CD4-positive, CD25-positive, alpha-beta regulatory T cell (primary cell): Measurements from ENCODE around the gene LIMK2. TPM values are rescaled to one million over a fixed set of nuclear protein-coding genes. Genes with fewer than 3 reads are reported as not detected.
"Not testable (repeated sequence)": the region's sequence is repeated elsewhere in the genome, so short reads cannot be mapped to it uniquely, and the experiment has no call there.

Experiments used
- ATAC-seq, 2 donors: fragments of 150-1000 bp; cut with Tn5 transposase; one replicate each; pipeline ENCODE4 v1.10.0; 2021; ENCODE audit warnings: low read depth in 2 of 2, moderate number of reproducible peaks in 2 of 2, moderate library complexity in 1 of 2
- DNase-seq, 3 donors: peaks; one replicate each; pipeline versions ENCODE4 v3.0.0 to v3.0.0-alpha.2; 2012 to 2022; ENCODE audit warnings: mixed read lengths in 1 of 3
- H3K27ac ChIP-seq: one replicate; pipeline ENCODE4 v1.7.0; 2013; ENCODE audit warnings: mild to moderate bottlenecking, low read length; ENCODE audit not compliant: insufficient read depth, poor library complexity, severe bottlenecking
- H3K27me3 ChIP-seq: one replicate; pipeline ENCODE4 v1.7.0; 2013; ENCODE audit warnings: low read length; ENCODE audit not compliant: control insufficient read depth, insufficient read depth
- H3K36me3 ChIP-seq: one replicate; pipeline ENCODE4 v1.7.0; 2013; ENCODE audit warnings: mild to moderate bottlenecking, low read length, moderate library complexity; ENCODE audit not compliant: control insufficient read depth, insufficient read depth
- H3K4me1 ChIP-seq: 2 replicates; pipeline ENCODE4 v1.7.0; 2013; ENCODE audit warnings: mild to moderate bottlenecking, low read length; ENCODE audit not compliant: insufficient read depth, control insufficient read depth, poor library complexity, severe bottlenecking
- H3K4me3 ChIP-seq: one replicate; pipeline ENCODE4 v1.7.0; 2013; ENCODE audit warnings: low read depth, mild to moderate bottlenecking, low read length, moderate library complexity
- H3K9me3 ChIP-seq, 2 experiments: 1 replicate in 1 of 2; 2 replicates in 1 of 2; pipeline ENCODE4 v1.7.0; 2013; ENCODE audit warnings: low read length in 2 of 2, mild to moderate bottlenecking in 1 of 2, moderate library complexity in 1 of 2; ENCODE audit not compliant: control insufficient read depth in 2 of 2
- H3K27ac Mint-ChIP-seq, 3 donors: one replicate each; pipeline ENCODE4 v1.8.0; 2020 to 2022; ENCODE audit warnings: mild to moderate bottlenecking in 3 of 3, mixed read lengths in 3 of 3, moderate library complexity in 2 of 3
- H3K27me3 Mint-ChIP-seq: one replicate; pipeline ENCODE4 v1.8.0; 2022; ENCODE audit warnings: mild to moderate bottlenecking, mixed read lengths
- H3K36me3 Mint-ChIP-seq: one replicate; pipeline ENCODE4 v1.8.0; 2020; ENCODE audit warnings: mixed read lengths
- H3K4me1 Mint-ChIP-seq, 4 donors: one replicate each; pipeline ENCODE4 v1.8.0; 2020 to 2022; ENCODE audit warnings: mixed read lengths in 4 of 4, mild to moderate bottlenecking in 1 of 4
- H3K4me3 Mint-ChIP-seq, 4 donors: one replicate each; pipeline ENCODE4 v1.8.0; 2020 to 2022; ENCODE audit warnings: mild to moderate bottlenecking in 4 of 4, mixed read lengths in 4 of 4, moderate library complexity in 3 of 4
- H3K9me3 Mint-ChIP-seq, 7 donors: one replicate each; pipeline ENCODE4 v1.8.0; 2020 to 2022; ENCODE audit warnings: mixed read lengths in 7 of 7, mild to moderate bottlenecking in 3 of 7, moderate library complexity in 2 of 7
- polyA plus RNA-seq, 4 donors: library from polyadenylated mRNA; unstranded; fragments of 300-500 nt; fragmentation: Illumina TruSeq; gene quantifications; one replicate each; pipeline ENCODE4 v1.2.3, GENCODE V29; 2021
- total RNA-seq: library from RNA; stranded (reverse); gene quantifications from one replicate; pipeline ENCODE4 v1.2.3, GENCODE V29; 2022

Gene LIMK2
- total and polyA plus RNA-seq, 5 donors from 2014 or later = 22.4 to 42.4 (median 26.5) TPM

DNA sequence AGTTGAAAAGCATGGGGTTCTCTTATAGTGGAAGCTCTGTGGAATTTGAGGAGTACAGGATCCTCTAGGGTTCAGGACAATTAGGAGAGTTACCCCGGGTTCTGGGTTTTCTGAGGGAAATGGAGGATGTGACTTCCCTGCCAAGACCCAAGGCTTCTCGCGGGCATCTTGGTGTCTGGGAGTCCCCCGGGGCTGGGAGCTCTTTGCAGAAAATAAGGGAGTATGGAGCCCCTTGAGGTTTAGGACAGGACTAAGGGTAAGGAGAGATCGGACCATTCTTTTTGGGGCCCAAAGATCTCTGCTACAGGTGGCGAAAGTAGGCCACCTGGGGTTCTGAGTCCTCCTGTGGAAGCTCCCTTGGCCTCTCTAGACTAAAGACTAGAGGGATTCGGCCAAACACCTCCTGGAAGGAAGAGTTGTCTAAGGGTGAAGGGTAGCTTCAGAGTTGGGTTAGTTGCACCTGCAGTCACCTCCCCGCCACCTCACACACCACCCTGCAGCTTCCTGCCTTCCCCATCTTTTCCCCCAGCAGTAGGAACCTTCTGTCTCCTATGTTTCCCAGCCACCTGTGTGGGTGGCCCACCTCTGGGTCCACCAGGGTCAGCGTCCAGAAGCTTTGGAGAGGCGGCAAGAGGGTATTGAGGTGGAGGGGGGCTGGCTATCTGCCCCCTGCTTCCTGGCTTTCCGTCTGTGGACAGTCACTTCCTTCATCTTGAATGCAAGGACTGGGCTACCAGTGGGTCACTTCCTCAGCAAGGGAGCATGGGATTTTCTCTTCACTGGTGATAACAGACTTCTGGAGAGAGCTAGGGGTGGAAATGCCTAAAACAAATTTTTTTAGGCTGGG lies 908 bp downstream of the LIMK2 start:
- H3K27ac ChIP-seq = peak overlapping the region; percentile 80
- Mint-ChIP-seq H3K27ac (peak overlapping the region; percentile 72 to 91 (median 80)), H3K4me1 (peaks cover 32 to 72% (median 50%) of the 10 kb centered on the region in 4 donors), H3K36me3 (peaks cover 8% of the 10 kb centered on the region), H3K9me3 (no peaks in the 10 kb centered on the region), H3K27me3 (no peaks in the 10 kb centered on the region), H3K4me3 (peak overlapping the region; percentile 89 to 96 (median 90))
- H3K9me3 ChIP-seq = no peaks in the 10 kb centered on the region
- peaks cover 3% of the 10 kb centered on the region for H3K36me3 ChIP-seq
- H3K4me3 ChIP-seq = peak overlapping the region; percentile 87
- H3K4me1 ChIP-seq = peaks cover 69% of the 10 kb centered on the region
- H3K27me3 ChIP-seq = no peaks in the 10 kb centered on the region
- ATAC-seq = no peak
- peak in 1 of 3 donors; percentile 32 for DNase-seq

GRCh38 chr22:31215018-31215535 lies 3.0 kb downstream of the LIMK2 start:
- Histone ChIP-seq H3K27ac (no peak overlapping the region), H3K4me3 (no peak overlapping the region), H3K27me3 (no peaks in the 10 kb centered on the region), H3K9me3 (no peaks in the 10 kb centered on the region), H3K4me1 (peaks cover 69% of the 10 kb centered on the region), H3K36me3 (peaks cover 11% of the 10 kb centered on the region)
- H3K27ac Mint-ChIP-seq = peak overlapping the region in 1 of 3 donors; percentile 76
- no peaks in the 10 kb centered on the region for H3K9me3 Mint-ChIP-seq
- H3K4me3 Mint-ChIP-seq = peak overlapping the region in 2 of 4 donors; percentile 45 to 96
- peaks cover 31 to 81% (median 55%) of the 10 kb centered on the region in 4 donors for H3K4me1 Mint-ChIP-seq
- no peaks in the 10 kb centered on the region for H3K27me3 Mint-ChIP-seq
- H3K36me3 Mint-ChIP-seq = peaks cover 5% of the 10 kb centered on the region
- DNase-seq (no peak), ATAC-seq (no peak)

DNA sequence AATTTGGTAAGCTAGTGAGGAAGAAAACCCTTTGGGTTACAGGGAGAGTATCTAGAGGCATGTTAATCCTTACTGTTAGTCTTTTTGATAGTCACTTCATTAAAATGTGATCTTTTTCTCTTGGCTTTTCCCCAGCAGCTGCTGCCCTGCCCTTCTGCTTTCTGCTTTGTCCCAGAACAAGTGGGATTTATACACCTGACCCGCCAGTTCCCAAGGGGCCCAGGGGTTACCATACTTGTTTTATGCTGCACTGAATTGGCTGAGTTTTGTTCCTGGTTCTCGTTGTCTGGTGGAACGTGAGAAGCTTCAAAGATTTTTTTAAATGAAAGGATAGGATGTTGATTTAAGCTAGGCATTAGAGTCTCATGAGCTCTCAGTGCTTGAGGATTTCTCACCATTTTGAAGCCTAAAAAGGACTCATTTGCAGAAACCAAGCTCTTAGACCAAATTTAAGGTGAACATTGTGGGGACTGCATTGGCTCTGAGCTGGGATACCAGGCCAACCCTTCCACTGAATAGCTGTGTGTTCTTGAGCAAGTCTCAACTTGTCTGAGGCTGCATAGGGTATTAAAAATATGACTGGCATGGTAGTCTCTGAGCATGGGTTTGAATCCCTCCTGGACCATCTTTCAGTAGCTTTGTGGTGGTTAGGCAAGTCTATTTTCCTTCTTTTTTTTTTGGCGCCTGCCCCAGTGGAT lies 6.6 kb downstream of the LIMK2 start:
- no peak overlapping the region for H3K4me3 ChIP-seq
- H3K27ac Mint-ChIP-seq = peak overlapping the region; percentile 59 to 85 (median 76)
- H3K27ac ChIP-seq = no peak overlapping the region
- ATAC-seq (no peak), DNase-seq (no peak)
- H3K4me1 Mint-ChIP-seq = peaks cover 36 to 83% (median 55%) of the 10 kb centered on the region in 4 donors
- H3K27me3 ChIP-seq = no peaks in the 10 kb centered on the region
- H3K36me3 ChIP-seq = peaks cover 11% of the 10 kb centered on the region
- H3K27me3 Mint-ChIP-seq = no peaks in the 10 kb centered on the region
- peaks cover 47% of the 10 kb centered on the region for H3K4me1 ChIP-seq
- peak overlapping the region in 3 of 4 donors; percentile 4 to 75 (median 64) for H3K4me3 Mint-ChIP-seq
- H3K9me3 Mint-ChIP-seq = no peaks in the 10 kb centered on the region
- peaks cover 17% of the 10 kb centered on the region for H3K36me3 Mint-ChIP-seq
- H3K9me3 ChIP-seq = no peaks in the 10 kb centered on the region

- Mint-ChIP-seq H3K36me3 (peaks cover 22% of the 10 kb centered on the region), H3K27ac (no peak overlapping the region), H3K9me3 (no peaks in the 10 kb centered on the region), H3K4me1 (peaks cover 26 to 79% (median 48%) of the 10 kb centered on the region in 4 donors), H3K27me3 (no peaks in the 10 kb centered on the region), H3K4me3 (no peak overlapping the region)
- H3K27me3 ChIP-seq = no peaks in the 10 kb centered on the region
- peaks cover 34% of the 10 kb centered on the region for H3K4me1 ChIP-seq
- H3K36me3 ChIP-seq = peaks cover 8% of the 10 kb centered on the region
- DNase-seq = no peak
- ATAC-seq = no peak
- no peak overlapping the region for H3K4me3 ChIP-seq
- no peaks in the 10 kb centered on the region for H3K9me3 ChIP-seq
- no peak overlapping the region for H3K27ac ChIP-seq
Observed at GRCh38 chr22:31221084-31221483, 9.0 kb downstream of the LIMK2 start.

GRCh38 chr22:31222736-31223135 lies 10.6 kb downstream of the LIMK2 start:
- H3K4me1 ChIP-seq = peaks cover 25% of the 10 kb centered on the region
- peak overlapping the region; percentile 34 for H3K27ac ChIP-seq
- Mint-ChIP-seq H3K27me3 (no peaks in the 10 kb centered on the region), H3K4me3 (peak overlapping the region in 2 of 4 donors; percentile 10 to 66), H3K4me1 (peaks cover 19 to 71% (median 41%) of the 10 kb centered on the region in 4 donors), H3K9me3 (no peaks in the 10 kb centered on the region), H3K36me3 (peaks cover 27% of the 10 kb centered on the region), H3K27ac (peak overlapping the region in 2 of 3 donors; percentile 82 to 94)
- DNase-seq = no peak
- H3K36me3 ChIP-seq = peaks cover 17% of the 10 kb centered on the region
- H3K4me3 ChIP-seq = no peak overlapping the region
- H3K27me3 ChIP-seq = no peaks in the 10 kb centered on the region
- H3K9me3 ChIP-seq = no peaks in the 10 kb centered on the region
- no peak for ATAC-seq

- H3K4me1 Mint-ChIP-seq = peaks cover 9 to 71% (median 38%) of the 10 kb centered on the region in 4 donors
- peak overlapping the region; percentile 44 for H3K27ac ChIP-seq
Observed at GRCh38 chr22:31223786-31224191, 11.7 kb downstream of the LIMK2 start.

DNA sequence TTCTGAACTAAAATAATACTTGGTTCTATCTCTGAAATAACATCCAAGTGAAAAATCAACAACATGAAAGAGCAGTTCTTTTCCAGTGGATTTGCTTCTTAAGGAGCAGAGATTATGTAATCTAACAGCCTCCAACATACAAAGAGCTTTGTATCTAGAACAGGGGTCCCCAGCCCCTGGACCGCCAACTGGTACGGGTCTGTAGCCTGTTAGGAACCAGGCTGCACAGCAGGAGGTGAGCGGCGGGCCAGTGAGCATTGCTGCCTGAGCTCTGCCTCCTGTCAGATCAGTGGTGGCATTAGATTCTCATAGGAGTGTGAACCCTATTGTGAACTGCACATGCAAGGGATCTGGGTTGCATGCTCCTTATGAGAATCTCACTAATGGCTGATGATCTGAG lies 12.6 kb downstream of the LIMK2 start:
- peak overlapping the region; percentile 44 for H3K27ac ChIP-seq
- H3K9me3 ChIP-seq, DNase-seq, ATAC-seq, H3K4me3 Mint-ChIP-seq, H3K9me3 Mint-ChIP-seq, H3K27me3 Mint-ChIP-seq, H3K4me3 ChIP-seq, H3K27me3 ChIP-seq: not testable (repeated sequence)
- H3K36me3 Mint-ChIP-seq = peaks cover 27% of the 10 kb centered on the region
- peaks cover 11% of the 10 kb centered on the region for H3K36me3 ChIP-seq
- peak overlapping the region; percentile 78 to 95 (median 82) for H3K27ac Mint-ChIP-seq
- peaks cover 12 to 75% (median 43%) of the 10 kb centered on the region in 4 donors for H3K4me1 Mint-ChIP-seq
- peaks cover 37% of the 10 kb centered on the region for H3K4me1 ChIP-seq

More at GRCh38 chr22:31223786-31224191, 11.7 kb downstream of the LIMK2 start:
- H3K36me3 ChIP-seq = peaks cover 16% of the 10 kb centered on the region
- no peak for DNase-seq
- ATAC-seq = no peak
- H3K9me3 ChIP-seq = no peaks in the 10 kb centered on the region
- H3K9me3 Mint-ChIP-seq = no peaks in the 10 kb centered on the region
- H3K36me3 Mint-ChIP-seq = peaks cover 27% of the 10 kb centered on the region
- peaks cover 29% of the 10 kb centered on the region for H3K4me1 ChIP-seq
- no peak overlapping the region for H3K4me3 ChIP-seq
- H3K4me3 Mint-ChIP-seq = peak overlapping the region in 1 of 4 donors; percentile 66
- no peaks in the 10 kb centered on the region for H3K27me3 Mint-ChIP-seq
- peak overlapping the region; percentile 26 to 94 (median 82) for H3K27ac Mint-ChIP-seq
- H3K27me3 ChIP-seq = no peaks in the 10 kb centered on the region
